Measurements from ENCODE around the gene SIRT4.
A peak's percentile ranks its signal among the peaks of the same experiment; 100 is the strongest.

GRCh38 chr12:120265473-120266179, 36.5 kb upstream of the SIRT4 start, which contains the start of gene PXN:
- TF ChIP-seq, protein P1, sequence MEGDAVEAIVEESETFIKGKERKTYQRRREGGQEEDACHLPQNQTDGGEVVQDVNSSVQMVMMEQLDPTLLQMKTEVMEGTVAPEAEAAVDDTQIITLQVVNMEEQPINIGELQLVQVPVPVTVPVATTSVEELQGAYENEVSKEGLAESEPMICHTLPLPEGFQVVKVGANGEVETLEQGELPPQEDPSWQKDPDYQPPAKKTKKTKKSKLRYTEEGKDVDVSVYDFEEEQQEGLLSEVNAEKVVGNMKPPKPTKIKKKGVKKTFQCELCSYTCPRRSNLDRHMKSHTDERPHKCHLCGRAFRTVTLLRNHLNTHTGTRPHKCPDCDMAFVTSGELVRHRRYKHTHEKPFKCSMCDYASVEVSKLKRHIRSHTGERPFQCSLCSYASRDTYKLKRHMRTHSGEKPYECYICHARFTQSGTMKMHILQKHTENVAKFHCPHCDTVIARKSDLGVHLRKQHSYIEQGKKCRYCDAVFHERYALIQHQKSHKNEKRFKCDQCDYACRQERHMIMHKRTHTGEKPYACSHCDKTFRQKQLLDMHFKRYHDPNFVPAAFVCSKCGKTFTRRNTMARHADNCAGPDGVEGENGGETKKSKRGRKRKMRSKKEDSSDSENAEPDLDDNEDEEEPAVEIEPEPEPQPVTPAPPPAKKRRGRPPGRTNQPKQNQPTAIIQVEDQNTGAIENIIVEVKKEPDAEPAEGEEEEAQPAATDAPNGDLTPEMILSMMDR (conservative IDR thresholded peaks at IDR 0.05) = peak; percentile 65
- TF ChIP-seq EZH2 (IDR thresholded peaks at IDR 0.05; ENCODE audit: low read depth) = no peak

Measured in PC-9 (cell line).